H54 (cell line): ENCODE data around the gene ENTPD1.

ENCODE experiments used
- DNase-seq: peaks from one replicate; pipeline ENCODE4 v3.0.0; 2011; ENCODE audit warnings: low spot score, mixed read lengths; ENCODE audit not compliant: insufficient read length
- FAIRE-seq: peaks from 3 replicates; lab custom pipeline; 2011; peaks lifted over from hg19 to GRCh38; lab: Jason Lieb, UNC
- POLR2A ChIP-seq: IDR thresholded peaks from 2 replicates; pipeline ENCODE4 v1.6.1; 2011; ENCODE audit warnings: low read depth, mild to moderate bottlenecking, low read length

Gene ENTPD1

DNA sequence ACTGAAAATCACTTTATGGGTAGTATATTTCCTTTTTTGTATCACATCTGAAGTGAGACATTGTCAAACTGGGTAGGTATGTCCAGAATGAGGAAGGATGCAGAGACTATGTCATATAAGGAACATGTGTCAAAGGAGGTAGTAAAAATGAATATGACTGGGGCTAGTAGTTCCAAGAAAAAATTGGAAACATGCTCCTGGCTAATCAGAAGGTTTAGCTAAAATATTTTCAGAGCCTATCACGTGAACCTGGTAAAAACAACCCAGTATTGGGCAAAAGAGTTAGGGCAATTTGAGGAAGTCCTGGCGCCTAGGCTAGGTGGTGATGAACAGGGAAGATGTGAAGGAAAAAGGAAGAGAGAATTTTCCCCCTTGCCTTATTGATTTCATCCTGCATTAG, 26.4 kb downstream of the ENTPD1 start:
- no peak for DNase-seq
- no peak for FAIRE-seq
- no peak for TF ChIP-seq POLR2A

DNA sequence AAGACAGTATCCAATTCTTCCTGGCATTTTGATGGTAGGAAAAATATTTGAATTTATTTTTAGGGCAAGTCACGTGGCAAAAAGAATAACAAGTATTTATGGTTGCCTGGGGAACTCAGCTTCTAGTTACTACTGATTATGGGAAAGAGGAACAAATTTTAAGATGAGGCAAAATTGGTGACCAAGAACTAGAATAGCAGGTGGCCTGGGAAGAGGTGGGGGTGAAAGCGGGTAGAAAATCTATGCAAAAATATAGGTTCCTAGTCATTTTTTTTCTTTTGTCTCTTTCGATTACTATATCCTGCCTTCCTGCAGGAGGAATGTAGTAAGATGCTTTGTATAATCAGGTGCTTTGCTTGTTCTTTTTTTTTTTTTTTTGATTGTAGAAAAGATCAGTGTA, 27.8 kb downstream of the ENTPD1 start:
- no peak for TF ChIP-seq POLR2A
- no peak for FAIRE-seq
- no peak for DNase-seq

DNA sequence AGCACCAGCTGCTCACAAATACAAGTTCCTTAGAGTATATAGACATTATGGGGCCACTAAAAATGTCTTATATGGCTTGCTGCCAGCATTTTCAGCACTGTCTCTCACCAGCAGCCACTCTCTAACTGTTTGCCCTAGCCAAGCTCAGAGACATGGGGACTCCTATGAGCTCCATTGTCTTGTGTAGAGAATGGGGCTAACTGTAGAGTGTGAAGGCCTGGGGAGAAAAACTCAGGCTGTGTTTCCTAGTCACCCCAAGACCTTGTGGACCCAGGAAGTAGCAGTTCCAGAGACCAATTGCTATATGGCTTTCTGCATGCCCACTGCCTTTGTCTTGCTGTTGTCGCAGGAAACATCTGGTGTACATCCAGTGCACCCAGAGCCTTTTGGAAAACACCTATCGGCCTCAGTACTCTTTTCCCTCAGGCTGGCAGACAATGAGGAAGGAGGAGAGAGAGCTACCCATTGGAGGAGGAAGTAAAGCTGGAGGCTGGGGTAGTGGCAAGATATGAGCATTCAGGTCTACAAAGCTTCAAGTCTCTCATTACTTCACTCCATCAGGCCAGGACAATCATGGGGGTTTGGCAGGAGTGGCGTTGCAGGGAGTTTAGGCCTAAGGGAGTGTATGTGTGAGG, 28.4 kb downstream of the ENTPD1 start:
- no peak for TF ChIP-seq POLR2A
- DNase-seq (no peak), FAIRE-seq (no peak)

DNA sequence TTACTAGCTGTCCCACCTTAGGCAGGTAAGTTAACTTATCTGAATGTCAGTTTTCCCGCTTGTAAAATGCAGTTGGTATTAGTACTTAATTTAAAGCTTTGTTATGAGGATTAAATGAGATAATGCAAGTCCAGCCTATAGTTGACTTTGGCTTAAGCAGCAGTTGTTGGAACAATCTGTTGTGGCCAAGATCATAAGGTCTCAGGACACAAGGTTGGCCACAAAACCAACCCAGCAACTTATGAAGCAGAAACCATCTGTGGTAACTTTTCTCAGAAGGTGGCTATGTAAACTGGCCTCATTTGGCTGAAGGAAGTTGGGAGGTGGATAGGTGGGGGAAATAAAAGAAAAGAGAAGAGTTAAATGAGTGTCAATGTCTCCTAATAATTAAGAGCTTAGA, 29.4 kb downstream of the ENTPD1 start:
- no peak for TF ChIP-seq POLR2A
- FAIRE-seq = no peak
- DNase-seq = no peak

DNA sequence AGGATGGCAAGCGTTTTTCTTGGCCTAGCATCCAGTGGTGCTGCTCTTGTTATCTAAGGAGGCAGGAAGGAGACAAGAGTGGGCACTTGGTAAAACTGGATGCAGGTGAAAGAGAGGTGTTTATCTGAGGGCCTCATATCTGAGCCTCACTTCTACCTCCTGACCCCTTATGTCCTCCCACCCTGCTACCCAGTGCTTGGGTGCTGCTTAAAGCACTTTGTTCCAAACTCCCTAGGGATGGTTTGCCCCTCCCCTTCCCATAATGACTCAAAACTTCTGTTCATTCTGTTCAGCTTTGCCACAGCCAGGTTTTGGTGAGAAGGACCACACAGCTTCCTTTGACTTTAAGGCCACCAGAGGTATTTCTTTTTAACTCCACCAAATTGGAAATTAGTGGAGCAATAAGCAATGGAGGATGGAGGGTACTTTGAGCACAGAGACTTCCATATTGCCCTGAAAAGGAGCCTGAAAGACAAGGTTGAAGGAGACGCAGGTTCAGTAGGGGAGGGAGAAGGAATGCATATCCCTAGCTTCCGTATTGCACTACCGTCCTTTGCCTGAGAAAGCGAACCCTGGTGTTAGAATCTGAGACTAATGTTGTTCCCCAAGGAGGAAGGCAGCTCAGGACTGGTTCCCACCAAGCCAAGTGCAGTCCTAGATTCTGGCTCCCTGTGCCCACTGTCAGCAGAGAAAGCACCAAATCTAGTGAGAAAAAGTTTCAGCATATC, 30.1 kb downstream of the ENTPD1 start:
- FAIRE-seq = no peak

DNA sequence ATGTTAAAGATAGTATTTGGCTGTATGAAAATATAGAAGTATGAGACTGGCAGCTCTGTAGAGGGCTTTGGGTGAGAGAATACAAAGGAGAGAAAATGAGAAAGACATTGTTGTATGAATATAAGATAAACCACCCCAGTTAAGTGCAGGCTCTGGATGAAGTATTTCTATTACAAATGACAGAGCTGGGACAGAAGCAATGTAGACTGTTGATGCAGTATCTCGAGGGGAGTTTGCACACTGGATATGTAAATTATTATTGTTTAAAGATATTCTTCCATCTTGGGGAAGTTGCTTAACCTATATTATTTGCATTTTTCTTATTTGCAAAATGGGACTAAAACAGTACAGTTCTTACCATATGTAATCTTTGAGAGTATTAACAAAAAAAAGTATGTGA, 31.5 kb downstream of the ENTPD1 start:
- no peak for TF ChIP-seq POLR2A
- no peak for DNase-seq
- no peak for FAIRE-seq

More for the DNA sequence above, 30.1 kb downstream of the ENTPD1 start:
- no peak for DNase-seq
- no peak for TF ChIP-seq POLR2A

DNA sequence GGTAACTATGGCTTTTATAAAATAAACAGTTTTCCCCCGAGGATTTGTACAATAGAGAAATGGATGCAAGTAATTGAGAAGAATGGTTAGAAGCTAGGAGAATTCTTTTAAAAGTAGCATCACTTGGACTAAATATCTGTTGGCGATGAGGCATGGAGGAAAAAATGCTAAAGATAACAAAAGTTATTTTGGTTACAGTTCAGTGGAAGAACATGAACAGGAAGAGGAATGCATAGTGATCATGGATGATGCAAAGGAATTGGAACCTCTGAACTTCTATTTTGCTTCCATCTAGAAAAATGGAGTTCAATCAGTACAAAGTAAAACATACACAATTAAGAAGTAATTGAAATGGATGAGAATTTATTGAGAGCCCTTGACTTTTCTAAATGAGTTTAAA, 32.9 kb downstream of the ENTPD1 start:
- DNase-seq (no peak), FAIRE-seq (no peak)
- TF ChIP-seq POLR2A = no peak

DNA sequence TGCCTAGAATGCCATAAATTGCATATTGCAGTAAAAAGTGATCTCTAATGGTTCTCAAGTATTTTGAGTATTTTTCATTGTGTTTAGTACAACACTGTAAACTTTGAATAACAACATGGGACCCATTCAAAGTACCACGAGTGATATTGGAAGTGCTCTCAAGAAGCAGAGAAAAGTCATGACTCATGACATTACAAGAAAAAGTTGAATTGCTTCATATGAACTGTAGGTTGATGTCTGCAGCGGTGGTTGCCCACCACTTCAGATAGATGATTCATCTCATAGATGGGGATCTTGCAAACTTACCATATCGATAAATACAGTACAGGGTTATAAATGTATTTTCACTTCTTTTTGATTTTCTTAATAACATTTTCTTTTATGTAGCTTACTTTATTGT, 33.9 kb downstream of the ENTPD1 start:
- TF ChIP-seq POLR2A = no peak
- no peak for FAIRE-seq
- DNase-seq = no peak

DNA sequence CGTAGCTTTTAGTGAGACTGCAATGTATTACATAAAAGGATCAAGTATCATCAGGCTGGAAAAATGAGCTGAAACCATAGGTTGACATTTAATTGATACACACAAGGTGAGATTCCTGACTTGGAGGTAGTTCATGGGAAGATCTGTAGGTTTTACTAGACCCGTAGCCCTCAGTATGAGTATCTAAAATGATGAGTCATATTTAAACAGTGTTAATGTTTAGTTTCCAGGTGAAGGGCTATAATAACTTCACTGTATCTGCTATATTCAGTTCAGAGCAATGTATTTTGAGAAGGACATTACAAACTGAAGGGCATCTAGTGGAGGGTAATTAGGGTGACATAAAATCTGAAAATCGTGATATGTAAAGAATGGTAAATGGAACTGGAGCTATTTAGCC, 35.0 kb downstream of the ENTPD1 start:
- FAIRE-seq = no peak
- no peak for DNase-seq
- no peak for TF ChIP-seq POLR2A

DNA sequence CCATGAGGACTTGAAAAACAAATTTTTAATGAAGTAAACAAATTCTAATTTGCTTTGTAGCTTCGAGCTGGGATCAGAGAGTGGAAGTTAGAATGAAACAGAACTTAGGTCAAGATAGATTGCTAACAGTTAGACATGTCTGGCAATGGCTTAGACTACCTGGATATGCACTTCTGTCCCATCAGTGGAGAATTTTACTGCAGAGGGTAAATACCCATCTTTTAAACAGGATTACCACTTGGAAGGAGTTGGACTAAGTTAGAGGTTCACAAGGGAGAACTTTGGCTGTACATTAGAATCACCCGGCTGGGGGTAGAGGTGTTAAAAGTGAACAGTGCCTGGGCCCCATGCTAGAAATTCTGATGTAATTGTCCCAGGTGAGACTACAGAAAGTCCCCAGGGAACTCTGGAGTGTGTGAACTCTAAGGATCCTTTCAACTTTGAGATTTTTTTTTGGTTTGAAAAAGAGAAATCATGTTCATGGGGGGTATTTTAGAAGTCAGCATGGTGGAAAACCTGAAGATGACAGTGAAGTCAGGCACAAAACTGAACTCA, 35.5 kb downstream of the ENTPD1 start:
- no peak for FAIRE-seq
- TF ChIP-seq POLR2A = no peak

DNA sequence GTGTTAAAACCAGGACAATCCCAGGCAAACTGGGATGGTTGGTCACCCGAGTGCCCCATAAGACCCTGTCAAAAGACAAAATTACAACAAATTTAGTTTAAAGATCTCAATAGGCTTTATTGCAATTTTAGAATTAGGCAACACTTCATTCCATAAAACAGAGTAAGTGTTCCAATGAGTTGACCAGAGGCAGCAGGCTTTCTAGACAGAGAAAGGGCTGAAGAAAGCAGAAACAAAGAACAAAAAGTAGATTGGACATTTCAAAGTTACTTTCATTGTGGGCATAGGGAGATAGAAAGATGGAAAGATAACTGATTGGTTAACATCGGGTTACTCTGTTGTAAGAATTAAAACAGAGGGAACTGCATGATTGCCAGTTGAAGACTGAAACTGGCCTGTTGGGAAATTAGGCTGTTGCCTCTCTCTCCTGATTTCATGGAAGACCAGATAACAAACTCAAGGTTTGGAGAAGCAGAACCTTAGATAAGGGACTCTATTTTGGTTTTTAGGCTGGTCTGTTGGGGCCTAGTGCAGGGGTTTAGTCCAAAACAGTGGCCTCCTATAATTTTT, 36.3 kb downstream of the ENTPD1 start:
- no peak for DNase-seq
- no peak for TF ChIP-seq POLR2A
- no peak for FAIRE-seq

More for the DNA sequence above, 35.5 kb downstream of the ENTPD1 start:
- no peak for DNase-seq

DNA sequence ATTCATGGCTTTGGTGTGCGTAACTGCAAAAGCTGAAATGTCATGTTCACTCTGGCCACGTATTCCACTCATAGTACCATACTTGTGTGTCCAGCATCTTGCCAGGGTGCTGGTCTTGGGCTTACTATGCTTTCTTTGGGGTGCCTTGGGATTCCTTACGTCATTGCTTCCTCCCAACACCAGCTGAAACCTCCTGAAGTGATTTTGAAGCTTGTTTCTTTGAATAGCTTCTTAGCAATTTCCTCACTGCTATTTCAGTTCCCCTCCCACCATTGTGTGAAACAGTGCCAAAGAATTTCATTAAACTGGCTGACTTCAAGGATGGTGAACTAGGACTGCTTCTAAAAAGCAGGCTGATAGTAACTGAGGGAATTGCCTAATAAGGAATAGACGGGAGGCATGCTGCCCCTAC, 36.9 kb downstream of the ENTPD1 start:
- FAIRE-seq (no peak), DNase-seq (no peak)

DNA sequence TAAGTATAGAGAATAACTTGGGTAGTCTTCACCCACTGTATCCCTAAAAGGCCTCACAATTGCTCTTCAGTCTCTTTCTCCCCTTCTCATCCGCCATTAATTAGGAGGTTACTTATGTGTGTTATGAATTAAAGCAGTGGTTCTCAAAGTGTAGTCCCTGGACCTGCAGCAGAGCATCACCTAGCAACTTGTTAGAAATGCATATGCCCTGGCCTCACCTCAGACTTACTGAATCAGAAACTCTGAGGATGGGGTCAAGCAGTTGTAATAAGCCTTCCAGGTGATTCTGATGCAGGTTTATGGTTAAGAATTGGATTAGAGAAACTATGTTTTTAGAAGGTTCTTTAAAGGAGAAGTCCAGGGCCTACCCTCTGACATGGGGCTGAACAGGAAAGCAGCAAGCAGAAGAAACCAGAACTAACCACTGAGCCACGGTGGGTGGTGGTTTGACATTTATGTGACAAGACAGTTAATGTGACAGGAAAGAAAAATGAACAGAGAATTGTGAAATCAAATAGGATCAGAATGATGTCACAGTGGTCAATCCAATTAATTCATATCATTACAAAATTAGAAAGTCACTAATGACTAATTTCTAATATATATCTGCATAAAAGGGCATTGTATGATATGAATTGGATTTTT, 37.6 kb downstream of the ENTPD1 start:
- no peak for DNase-seq

More for the DNA sequence above, 36.9 kb downstream of the ENTPD1 start:
- no peak for TF ChIP-seq POLR2A

DNA sequence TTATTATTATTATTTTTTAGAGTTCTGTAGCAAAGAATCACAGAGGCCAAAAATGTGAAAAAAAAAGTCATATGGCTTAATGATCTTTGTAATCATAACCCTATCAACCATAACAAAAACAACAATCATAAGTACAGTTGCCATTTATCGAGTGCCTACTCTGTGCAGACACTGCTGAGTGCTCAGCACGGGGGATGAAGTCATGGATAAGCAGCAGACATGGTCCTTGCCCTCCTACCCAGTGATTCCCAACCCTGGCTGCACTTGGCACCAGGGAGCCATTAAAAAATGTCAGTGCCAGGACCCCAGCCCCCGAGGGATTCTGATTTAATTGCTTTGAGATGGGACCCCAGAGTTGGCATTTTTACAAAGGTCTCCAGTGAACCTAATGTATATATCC, 38.2 kb downstream of the ENTPD1 start:
- DNase-seq = no peak

More for the DNA sequence above, 37.6 kb downstream of the ENTPD1 start:
- no peak for FAIRE-seq
- no peak for TF ChIP-seq POLR2A

More for the DNA sequence above, 38.2 kb downstream of the ENTPD1 start:
- FAIRE-seq = no peak
- TF ChIP-seq POLR2A = no peak
